ENCODE results near the gene KDELR1. TPM values are rescaled to one million over a fixed set of nuclear protein-coding genes. Genes with fewer than 3 reads are reported as not detected.

The KDELR1 gene
- total RNA-seq, 1 donor from 2014 or later, result 275 TPM

DNA sequence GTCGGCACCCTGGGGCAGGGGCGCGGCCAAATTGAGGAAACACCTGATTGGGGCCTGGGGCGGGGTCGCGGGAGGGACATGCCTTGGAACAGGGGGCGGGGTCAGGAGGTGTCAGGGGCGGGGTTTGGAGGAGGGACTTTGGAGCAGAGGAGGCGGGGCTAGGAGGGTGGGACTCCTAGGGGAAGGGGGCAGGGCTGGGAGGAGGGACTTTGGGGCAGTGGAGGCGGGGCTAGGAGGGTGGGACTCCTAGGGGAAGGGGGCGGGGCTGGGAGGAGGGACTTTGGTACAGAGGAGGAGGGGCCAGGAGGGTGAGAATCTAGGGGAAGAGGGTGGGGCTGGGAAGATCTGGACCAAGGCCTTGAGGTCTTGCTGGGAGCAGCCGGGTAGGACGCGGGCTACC is 24.0 kb upstream of the KDELR1 start:
- DNase-seq (ENCODE audit: extremely low spot score, unreplicated experiment), result no peak

DNA sequence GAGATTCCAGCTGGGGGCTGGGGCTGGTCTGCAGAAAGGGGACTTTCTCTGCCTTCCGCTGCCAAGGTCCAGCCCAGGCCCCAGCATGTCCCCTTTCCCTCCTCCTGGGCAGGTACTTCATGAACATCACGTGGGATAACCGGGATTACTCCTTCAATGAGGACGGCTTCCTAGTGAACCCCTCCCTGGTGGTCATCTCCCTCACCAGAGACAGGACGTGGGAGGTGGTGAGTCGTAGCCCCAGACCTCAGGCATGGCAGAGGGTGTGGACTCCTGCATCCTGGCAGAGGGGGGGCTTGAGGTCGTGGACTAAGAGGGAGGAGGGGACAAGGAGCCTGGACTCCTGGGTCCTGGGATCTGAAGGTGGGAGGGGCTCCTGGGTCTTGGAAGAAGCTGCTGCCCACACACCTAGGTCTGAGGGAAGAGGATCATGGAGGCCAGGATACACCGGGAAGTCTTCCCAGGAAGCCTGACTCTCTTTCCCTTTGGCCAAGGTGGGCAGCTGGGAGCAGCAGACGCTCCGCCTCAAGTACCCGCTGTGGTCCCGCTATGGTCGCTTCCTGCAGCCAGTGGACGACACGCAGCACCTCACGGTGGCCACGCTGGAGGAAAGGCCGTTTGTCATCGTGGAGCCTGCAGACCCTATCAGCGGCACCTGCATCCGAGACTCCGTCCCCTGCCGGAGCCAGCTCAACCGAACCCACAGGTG is 22.7 kb upstream of the KDELR1 start:
- no peak for DNase-seq (ENCODE audit: extremely low spot score, unreplicated experiment)
- Mint-ChIP-seq H3K36me3 (ENCODE audit: unreplicated experiment) (no peaks in the 10 kb centered on the region), H3K4me1 (ENCODE audit: unreplicated experiment) (peaks cover 19% of the 10 kb centered on the region), H3K27ac (ENCODE audit: unreplicated experiment) (no peak overlapping the region), H3K4me3 (ENCODE audit: unreplicated experiment) (peak overlapping the region; percentile 71), H3K27me3 (ENCODE audit: unreplicated experiment) (no peaks in the 10 kb centered on the region), H3K9me3 (ENCODE audit: unreplicated experiment) (no peaks in the 10 kb centered on the region)
- TF ChIP-seq, protein P1, sequence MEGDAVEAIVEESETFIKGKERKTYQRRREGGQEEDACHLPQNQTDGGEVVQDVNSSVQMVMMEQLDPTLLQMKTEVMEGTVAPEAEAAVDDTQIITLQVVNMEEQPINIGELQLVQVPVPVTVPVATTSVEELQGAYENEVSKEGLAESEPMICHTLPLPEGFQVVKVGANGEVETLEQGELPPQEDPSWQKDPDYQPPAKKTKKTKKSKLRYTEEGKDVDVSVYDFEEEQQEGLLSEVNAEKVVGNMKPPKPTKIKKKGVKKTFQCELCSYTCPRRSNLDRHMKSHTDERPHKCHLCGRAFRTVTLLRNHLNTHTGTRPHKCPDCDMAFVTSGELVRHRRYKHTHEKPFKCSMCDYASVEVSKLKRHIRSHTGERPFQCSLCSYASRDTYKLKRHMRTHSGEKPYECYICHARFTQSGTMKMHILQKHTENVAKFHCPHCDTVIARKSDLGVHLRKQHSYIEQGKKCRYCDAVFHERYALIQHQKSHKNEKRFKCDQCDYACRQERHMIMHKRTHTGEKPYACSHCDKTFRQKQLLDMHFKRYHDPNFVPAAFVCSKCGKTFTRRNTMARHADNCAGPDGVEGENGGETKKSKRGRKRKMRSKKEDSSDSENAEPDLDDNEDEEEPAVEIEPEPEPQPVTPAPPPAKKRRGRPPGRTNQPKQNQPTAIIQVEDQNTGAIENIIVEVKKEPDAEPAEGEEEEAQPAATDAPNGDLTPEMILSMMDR (IDR thresholded peaks at IDR 0.05), result no peak

More for the DNA sequence above, 24.0 kb upstream of the KDELR1 start:
- TF ChIP-seq, protein P1 (IDR thresholded peaks at IDR 0.05), result no peak
- H3K36me3 Mint-ChIP-seq (ENCODE audit: unreplicated experiment), result no peaks in the 10 kb centered on the region
- H3K4me3 Mint-ChIP-seq (ENCODE audit: unreplicated experiment), result no peak overlapping the region
- H3K9me3 Mint-ChIP-seq (ENCODE audit: unreplicated experiment), result no peaks in the 10 kb centered on the region
- no peak overlapping the region for H3K27ac Mint-ChIP-seq (ENCODE audit: unreplicated experiment)
- peaks cover 21% of the 10 kb centered on the region for H3K4me1 Mint-ChIP-seq (ENCODE audit: unreplicated experiment)
- no peaks in the 10 kb centered on the region for H3K27me3 Mint-ChIP-seq (ENCODE audit: unreplicated experiment)

GRCh38 chr19:48405850-48406249 is 14.5 kb upstream of the KDELR1 start:
- Mint-ChIP-seq H3K4me1 (ENCODE audit: unreplicated experiment) (peaks cover 3% of the 10 kb centered on the region), H3K4me3 (ENCODE audit: unreplicated experiment) (no peak overlapping the region), H3K27ac (ENCODE audit: unreplicated experiment) (no peak overlapping the region), H3K36me3 (ENCODE audit: unreplicated experiment) (no peaks in the 10 kb centered on the region), H3K27me3 (ENCODE audit: unreplicated experiment) (peaks cover 2% of the 10 kb centered on the region), H3K9me3 (ENCODE audit: unreplicated experiment) (no peaks in the 10 kb centered on the region)
- no peak for DNase-seq (ENCODE audit: extremely low spot score, unreplicated experiment)
- TF ChIP-seq, protein P1 (IDR thresholded peaks at IDR 0.05), result no peak

DNA sequence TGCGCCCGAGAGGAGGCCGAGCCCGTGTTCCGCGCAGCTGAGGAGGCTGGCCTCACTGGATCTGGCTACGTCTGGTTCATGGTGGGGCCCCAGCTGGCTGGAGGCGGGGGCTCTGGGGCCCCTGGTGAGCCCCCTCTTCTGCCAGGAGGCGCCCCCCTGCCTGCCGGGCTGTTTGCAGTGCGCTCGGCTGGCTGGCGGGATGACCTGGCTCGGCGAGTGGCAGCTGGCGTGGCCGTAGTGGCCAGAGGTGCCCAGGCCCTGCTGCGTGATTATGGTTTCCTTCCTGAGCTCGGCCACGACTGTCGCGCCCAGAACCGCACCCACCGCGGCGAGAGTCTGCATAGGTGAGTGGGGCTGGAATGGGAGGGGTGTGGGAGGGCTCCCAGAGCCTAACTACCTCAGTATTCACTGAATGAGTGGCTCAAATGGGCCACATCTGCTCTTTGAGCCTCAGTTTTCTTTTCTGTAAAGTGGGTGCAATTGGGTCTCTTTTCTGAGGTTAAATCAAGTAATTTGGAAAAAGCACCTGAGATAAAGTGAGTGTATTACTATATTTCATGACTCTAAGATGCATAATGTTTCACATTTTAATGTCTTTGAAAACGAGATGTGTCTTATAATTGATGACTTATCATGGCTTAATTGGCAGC is 13.8 kb upstream of the KDELR1 start:
- H3K27ac Mint-ChIP-seq (ENCODE audit: unreplicated experiment), result no peak overlapping the region
- no peaks in the 10 kb centered on the region for H3K36me3 Mint-ChIP-seq (ENCODE audit: unreplicated experiment)
- TF ChIP-seq, protein P1 (IDR thresholded peaks at IDR 0.05), result no peak
- H3K4me3 Mint-ChIP-seq (ENCODE audit: unreplicated experiment), result no peak overlapping the region
- peaks cover 6% of the 10 kb centered on the region for H3K4me1 Mint-ChIP-seq (ENCODE audit: unreplicated experiment)
- DNase-seq (ENCODE audit: extremely low spot score, unreplicated experiment), result no peak
- peaks cover 2% of the 10 kb centered on the region for H3K27me3 Mint-ChIP-seq (ENCODE audit: unreplicated experiment)
- no peaks in the 10 kb centered on the region for H3K9me3 Mint-ChIP-seq (ENCODE audit: unreplicated experiment)

DNA sequence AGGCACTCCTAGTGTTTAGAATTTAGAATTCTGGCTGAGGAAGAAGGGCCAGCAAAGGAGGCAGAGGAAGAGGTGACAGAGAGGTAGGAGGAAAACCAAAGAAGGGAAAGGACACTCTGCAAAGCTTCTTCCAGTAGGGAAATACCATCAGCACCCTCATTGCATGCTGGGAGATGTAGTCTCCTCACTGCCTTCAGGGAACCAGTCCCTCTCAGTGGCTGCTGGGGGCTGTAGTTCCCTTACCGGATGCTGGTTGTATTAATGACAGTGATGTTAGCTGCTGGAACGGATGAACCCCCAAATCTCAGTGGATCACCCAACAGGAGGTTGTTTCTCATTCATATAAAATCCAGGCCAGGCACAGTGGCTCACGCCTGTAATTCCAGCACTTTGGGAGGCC is 12.3 kb upstream of the KDELR1 start:
- Mint-ChIP-seq H3K36me3 (ENCODE audit: unreplicated experiment) (no peaks in the 10 kb centered on the region), H3K4me3 (ENCODE audit: unreplicated experiment) (no peak overlapping the region), H3K9me3 (ENCODE audit: unreplicated experiment) (no peaks in the 10 kb centered on the region), H3K4me1 (ENCODE audit: unreplicated experiment) (peaks cover 13% of the 10 kb centered on the region), H3K27me3 (ENCODE audit: unreplicated experiment) (peaks cover 2% of the 10 kb centered on the region), H3K27ac (ENCODE audit: unreplicated experiment) (peak overlapping the region; percentile 9)
- TF ChIP-seq, protein P1 (IDR thresholded peaks at IDR 0.05), result no peak
- no peak for DNase-seq (ENCODE audit: extremely low spot score, unreplicated experiment)
